Measurements from ENCODE around the gene MARCHF4. TPM values are rescaled to one million over a fixed set of nuclear protein-coding genes. Genes with fewer than 3 reads are reported as not detected.

Gene MARCHF4, protein sequence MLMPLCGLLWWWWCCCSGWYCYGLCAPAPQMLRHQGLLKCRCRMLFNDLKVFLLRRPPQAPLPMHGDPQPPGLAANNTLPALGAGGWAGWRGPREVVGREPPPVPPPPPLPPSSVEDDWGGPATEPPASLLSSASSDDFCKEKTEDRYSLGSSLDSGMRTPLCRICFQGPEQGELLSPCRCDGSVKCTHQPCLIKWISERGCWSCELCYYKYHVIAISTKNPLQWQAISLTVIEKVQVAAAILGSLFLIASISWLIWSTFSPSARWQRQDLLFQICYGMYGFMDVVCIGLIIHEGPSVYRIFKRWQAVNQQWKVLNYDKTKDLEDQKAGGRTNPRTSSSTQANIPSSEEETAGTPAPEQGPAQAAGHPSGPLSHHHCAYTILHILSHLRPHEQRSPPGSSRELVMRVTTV
- total RNA-seq, result under 0.01 and 0.11 TPM in 2 replicates

GRCh38 chr2:216371721-216372702 is at the start of gene MARCHF4:
Gene MARCHF4, minus strand, starts transcription at chr2:216372483. Its CDS starts 2,223 bp downstream, at chr2:216370260.

DNA sequence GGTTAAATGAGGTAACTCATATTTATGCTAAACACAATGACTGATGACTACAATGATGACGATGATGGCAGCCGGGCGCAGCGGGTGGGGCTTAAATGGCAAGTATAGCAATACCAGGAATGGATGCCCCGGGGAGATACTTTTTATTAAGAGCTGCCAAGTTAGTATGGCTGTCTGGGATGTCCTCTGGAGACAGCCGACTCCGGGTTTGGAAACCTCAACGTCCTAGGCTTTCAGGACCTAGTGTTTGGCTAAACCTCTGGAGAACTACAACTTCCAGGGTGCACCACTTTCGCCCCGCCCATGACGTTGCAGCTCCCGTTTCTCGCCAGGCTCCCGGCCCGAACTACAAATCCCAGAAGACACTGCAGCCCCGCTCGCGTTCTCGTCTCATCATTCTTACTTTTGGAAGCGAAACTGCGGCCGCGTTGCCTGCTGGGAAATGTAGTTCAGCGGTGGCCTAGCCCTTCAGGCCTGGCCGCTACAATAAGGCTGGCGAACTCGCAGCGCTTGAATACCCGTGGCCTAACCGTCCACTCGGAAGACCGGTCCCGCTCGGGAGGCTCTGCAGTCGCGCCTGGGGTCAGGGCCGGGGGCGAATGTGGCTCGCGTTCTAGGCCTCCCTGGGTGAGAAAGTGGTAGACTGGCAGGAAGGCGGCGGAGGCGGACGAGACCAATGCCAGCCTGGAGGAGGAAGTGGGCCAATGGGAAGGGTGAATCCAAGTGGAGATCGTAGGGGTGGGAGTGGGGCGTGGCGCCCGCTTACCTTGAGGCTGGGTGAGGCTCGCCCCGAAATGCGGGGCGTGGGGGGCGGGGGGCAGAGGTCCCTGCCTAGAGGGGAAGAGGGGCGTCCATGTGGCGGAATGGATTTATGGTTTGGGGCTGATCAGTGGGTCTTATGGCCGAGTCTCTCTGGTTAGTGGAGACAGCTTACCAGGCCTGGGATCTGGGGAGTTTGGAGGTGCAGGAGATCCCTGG is 40.0 kb upstream of the MARCHF4 start, which contains the start of gene SMARCAL1:
Gene SMARCAL1 (plus strand): TSS at position 463 of the 978 bp plus-strand sequence. CDS start 2,221 bp downstream, outside the sequence.

Other genes with a start within 250 kb of the MARCHF4 start
- 8.8 and 10.0 TPM in 2 replicates for gene SMARCAL1, start 40.0 kb upstream of the MARCHF4 start, total RNA-seq
- gene RPL37A, start 126.4 kb upstream of the MARCHF4 start, total RNA-seq, result 3,438 and 4,231 TPM in 2 replicates

All from dermis lymphatic vessel endothelial cell (primary cell).